Measurements from ENCODE around the gene RND1.

DNA sequence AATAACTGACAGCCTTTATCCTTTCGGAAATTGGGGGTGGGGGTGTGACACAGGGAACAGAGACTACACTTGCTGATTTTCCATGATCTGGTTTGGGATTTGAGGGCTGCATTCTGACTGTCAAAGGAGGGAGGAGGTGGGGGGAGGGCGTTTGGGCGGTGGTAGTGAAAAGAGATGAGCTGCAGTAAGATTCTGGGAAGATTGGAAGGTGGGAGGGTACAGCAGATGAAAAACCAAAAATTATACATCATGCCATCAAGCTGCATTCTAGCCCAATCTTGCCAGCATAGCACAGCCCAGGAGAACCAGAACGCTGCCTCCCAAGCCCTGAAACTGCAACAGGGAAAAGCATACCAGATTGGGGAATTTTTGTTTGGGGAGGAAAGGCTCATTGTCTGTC lies 2.4 kb downstream of the RND1 start:
- TF ChIP-seq, protein P1, sequence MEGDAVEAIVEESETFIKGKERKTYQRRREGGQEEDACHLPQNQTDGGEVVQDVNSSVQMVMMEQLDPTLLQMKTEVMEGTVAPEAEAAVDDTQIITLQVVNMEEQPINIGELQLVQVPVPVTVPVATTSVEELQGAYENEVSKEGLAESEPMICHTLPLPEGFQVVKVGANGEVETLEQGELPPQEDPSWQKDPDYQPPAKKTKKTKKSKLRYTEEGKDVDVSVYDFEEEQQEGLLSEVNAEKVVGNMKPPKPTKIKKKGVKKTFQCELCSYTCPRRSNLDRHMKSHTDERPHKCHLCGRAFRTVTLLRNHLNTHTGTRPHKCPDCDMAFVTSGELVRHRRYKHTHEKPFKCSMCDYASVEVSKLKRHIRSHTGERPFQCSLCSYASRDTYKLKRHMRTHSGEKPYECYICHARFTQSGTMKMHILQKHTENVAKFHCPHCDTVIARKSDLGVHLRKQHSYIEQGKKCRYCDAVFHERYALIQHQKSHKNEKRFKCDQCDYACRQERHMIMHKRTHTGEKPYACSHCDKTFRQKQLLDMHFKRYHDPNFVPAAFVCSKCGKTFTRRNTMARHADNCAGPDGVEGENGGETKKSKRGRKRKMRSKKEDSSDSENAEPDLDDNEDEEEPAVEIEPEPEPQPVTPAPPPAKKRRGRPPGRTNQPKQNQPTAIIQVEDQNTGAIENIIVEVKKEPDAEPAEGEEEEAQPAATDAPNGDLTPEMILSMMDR (conservative IDR thresholded peaks at IDR 0.05; ENCODE audit: low read depth in 2 of 2), result no peak
- TF ChIP-seq EZH2 (IDR thresholded peaks at IDR 0.05; ENCODE audit: low read depth, unreplicated experiment) (no peak), EZH2phosphoT487 (IDR thresholded peaks at IDR 0.05; ENCODE audit: unreplicated experiment) (no peak)
